PFSK-1 (cell line): ENCODE results near the gene TEX29.

Experiments
- SIN3A ChIP-seq: IDR thresholded peaks from 2 replicates; pipeline ENCODE4 v1.6.1; 2012; ENCODE audit warnings: mild to moderate bottlenecking, low read length, moderate library complexity, borderline replicate concordance; ENCODE audit not compliant: insufficient read depth
- TF ChIP-seq, protein P1 (sequence below), 2 experiments: IDR thresholded peaks; 2 replicates each; pipeline versions ENCODE4 v1.6.1 to v1.8.0; 2011 to 2012; ENCODE audit warnings: low read depth in 2 of 2, low read length in 2 of 2, control low read depth in 1 of 2, inconsistent platforms in 1 of 2, mild to moderate bottlenecking in 1 of 2, moderate library complexity in 1 of 2; ENCODE audit not compliant: insufficient read depth in 1 of 2

DNA sequence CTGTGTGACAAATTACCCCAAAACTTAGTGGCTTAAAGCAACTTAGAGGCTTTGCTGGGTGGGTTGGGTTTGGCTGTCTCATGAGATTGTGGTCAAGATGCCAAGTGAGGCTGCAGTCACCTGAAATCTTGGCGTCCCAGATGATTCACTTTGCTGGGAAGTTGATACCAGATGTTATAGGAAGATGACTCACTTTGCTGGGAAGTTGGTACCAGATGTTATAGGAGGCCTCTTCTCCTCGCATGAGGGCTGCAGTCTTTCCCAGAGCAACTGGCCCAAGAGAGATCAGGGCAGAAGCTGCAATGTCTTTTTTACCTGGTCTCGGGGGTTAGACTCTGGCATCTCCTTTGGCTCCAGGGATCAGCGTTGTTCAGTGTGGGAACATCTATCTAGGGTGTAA, 16.8 kb downstream of the TEX29 start:
- TF ChIP-seq, protein P1, sequence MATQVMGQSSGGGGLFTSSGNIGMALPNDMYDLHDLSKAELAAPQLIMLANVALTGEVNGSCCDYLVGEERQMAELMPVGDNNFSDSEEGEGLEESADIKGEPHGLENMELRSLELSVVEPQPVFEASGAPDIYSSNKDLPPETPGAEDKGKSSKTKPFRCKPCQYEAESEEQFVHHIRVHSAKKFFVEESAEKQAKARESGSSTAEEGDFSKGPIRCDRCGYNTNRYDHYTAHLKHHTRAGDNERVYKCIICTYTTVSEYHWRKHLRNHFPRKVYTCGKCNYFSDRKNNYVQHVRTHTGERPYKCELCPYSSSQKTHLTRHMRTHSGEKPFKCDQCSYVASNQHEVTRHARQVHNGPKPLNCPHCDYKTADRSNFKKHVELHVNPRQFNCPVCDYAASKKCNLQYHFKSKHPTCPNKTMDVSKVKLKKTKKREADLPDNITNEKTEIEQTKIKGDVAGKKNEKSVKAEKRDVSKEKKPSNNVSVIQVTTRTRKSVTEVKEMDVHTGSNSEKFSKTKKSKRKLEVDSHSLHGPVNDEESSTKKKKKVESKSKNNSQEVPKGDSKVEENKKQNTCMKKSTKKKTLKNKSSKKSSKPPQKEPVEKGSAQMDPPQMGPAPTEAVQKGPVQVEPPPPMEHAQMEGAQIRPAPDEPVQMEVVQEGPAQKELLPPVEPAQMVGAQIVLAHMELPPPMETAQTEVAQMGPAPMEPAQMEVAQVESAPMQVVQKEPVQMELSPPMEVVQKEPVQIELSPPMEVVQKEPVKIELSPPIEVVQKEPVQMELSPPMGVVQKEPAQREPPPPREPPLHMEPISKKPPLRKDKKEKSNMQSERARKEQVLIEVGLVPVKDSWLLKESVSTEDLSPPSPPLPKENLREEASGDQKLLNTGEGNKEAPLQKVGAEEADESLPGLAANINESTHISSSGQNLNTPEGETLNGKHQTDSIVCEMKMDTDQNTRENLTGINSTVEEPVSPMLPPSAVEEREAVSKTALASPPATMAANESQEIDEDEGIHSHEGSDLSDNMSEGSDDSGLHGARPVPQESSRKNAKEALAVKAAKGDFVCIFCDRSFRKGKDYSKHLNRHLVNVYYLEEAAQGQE (IDR thresholded peaks at IDR 0.05; ENCODE audit: insufficient read depth in 1 of 2, low read depth in 2 of 2, low read length in 2 of 2) = no peak
- TF ChIP-seq SIN3A = no peak
